Spinal cord (tissue), 10 donors: ENCODE data around the gene GNS. TPM values are rescaled to one million over a fixed set of nuclear protein-coding genes. Genes with fewer than 3 reads are reported as not detected.
"Not testable (repeated sequence)": the region's sequence is repeated elsewhere in the genome, so short reads cannot be mapped to it uniquely, and the experiment has no call there.

Source experiments
- DNase-seq, 6 donors: peaks; one replicate each; pipeline versions ENCODE4 v3.0.0 to v3.0.0-alpha.2; 2013 to 2015; ENCODE audit warnings: low spot score in 6 of 6, low read depth in 4 of 6
- H3K27ac ChIP-seq: one replicate; pipeline ENCODE4 v1.5.1; 2013; ENCODE audit warnings: low read depth, low read length, control low read depth
- H3K27me3 ChIP-seq: one replicate; pipeline ENCODE4 v1.6.1; 2013; ENCODE audit warnings: low read length; ENCODE audit not compliant: control insufficient read depth, insufficient read depth
- H3K36me3 ChIP-seq: one replicate; pipeline ENCODE4 v1.6.1; 2013; ENCODE audit warnings: low read length; ENCODE audit not compliant: control insufficient read depth, insufficient read depth
- H3K4me1 ChIP-seq: one replicate; pipeline ENCODE4 v1.6.1; 2013; ENCODE audit warnings: low read length; ENCODE audit not compliant: control insufficient read depth, insufficient read depth
- H3K4me3 ChIP-seq: one replicate; pipeline ENCODE4 v1.5.1; 2013; ENCODE audit warnings: low read depth, low read length, control low read depth
- H3K9me3 ChIP-seq: one replicate; pipeline ENCODE4 v1.6.1; 2013; ENCODE audit warnings: low read length; ENCODE audit not compliant: control insufficient read depth, insufficient read depth
- WGBS: methylation state at CpG from one replicate; pipeline ENCODE4 v1.1.5; 2013; ENCODE audit warnings: missing lambda C conversion rate; ENCODE audit not compliant: insufficient coverage; 5-methylcytosine and 5-hydroxymethylcytosine counted together
- polyA plus RNA-seq, 2 donors: library from polyadenylated mRNA; unstranded; fragments of 120-200 nt; gene quantifications; one replicate each; pipeline ENCODE4 v1.2.1, GENCODE V29; 2013; ENCODE audit not compliant: insufficient read length in 2 of 2
- total RNA-seq, 2 donors: library from RNA; depleted of rRNA in 1 of 2; stranded (reverse); fragments of 120-200 nt in 1 of 2; fragments of >200 nt in 1 of 2; gene quantifications; one replicate each; pipeline versions ENCODE4 v1.2.3 to v1.2.4, GENCODE V29; 2013 to 2014
- donor health status: healthy.

GNS gene
- total and polyA plus RNA-seq, 4 donors = 50.0 to 103 (median 74.6) TPM

GRCh38 chr12:64780531-64781279 is 21.5 kb upstream of the GNS start:
- peaks cover 11% of the 10 kb centered on the region for H3K4me1 ChIP-seq
- no peak overlapping the region for H3K27ac ChIP-seq
- DNase-seq = peak in 2 of 6 donors; percentile 49 to 55
- H3K9me3 ChIP-seq = peaks cover 2% of the 10 kb centered on the region
- peak overlapping the region; percentile 24 for H3K4me3 ChIP-seq
- whole genome bisulfite sequencing = under 1% methylated on average over 103 of the region's 103 CpGs
- H3K27me3 ChIP-seq = peaks cover 35% of the 10 kb centered on the region
- H3K36me3 ChIP-seq = no peaks in the 10 kb centered on the region

GRCh38 chr12:64780132-64780530 is 20.9 kb upstream of the GNS start:
- Histone ChIP-seq H3K9me3 (peaks cover 4% of the 10 kb centered on the region), H3K4me3 (no peak overlapping the region), H3K27ac (no peak overlapping the region), H3K27me3 (peaks cover 35% of the 10 kb centered on the region), H3K36me3 (no peaks in the 10 kb centered on the region), H3K4me1 (peaks cover 11% of the 10 kb centered on the region)
- no peak for DNase-seq
- WGBS = 9% methylated on average over 15 of the region's 15 CpGs

GRCh38 chr12:64779354-64779974 is 20.3 kb upstream of the GNS start:
- Histone ChIP-seq H3K36me3 (no peaks in the 10 kb centered on the region), H3K9me3 (peaks cover 7% of the 10 kb centered on the region), H3K4me1 (peaks cover 11% of the 10 kb centered on the region), H3K27ac (no peak overlapping the region), H3K27me3 (peaks cover 35% of the 10 kb centered on the region), H3K4me3 (no peak overlapping the region)
- no peak for DNase-seq
- WGBS = 80% methylated on average over 1 of the region's 10 CpGs

- H3K4me3 ChIP-seq, H3K27me3 ChIP-seq, H3K36me3 ChIP-seq, H3K27ac ChIP-seq, H3K9me3 ChIP-seq, DNase-seq, H3K4me1 ChIP-seq: not testable (repeated sequence)
Measured at GRCh38 chr12:64775147-64775736, 16.0 kb upstream of the GNS start.

- DNase-seq = no peak
- Histone ChIP-seq H3K36me3 (no peaks in the 10 kb centered on the region), H3K27me3 (no peaks in the 10 kb centered on the region), H3K27ac (no peak overlapping the region), H3K4me1 (no peaks in the 10 kb centered on the region), H3K9me3 (peaks cover 7% of the 10 kb centered on the region), H3K4me3 (no peak overlapping the region)
Measured at GRCh38 chr12:64773386-64773785, 14.2 kb upstream of the GNS start.

- H3K4me1 ChIP-seq = no peaks in the 10 kb centered on the region
- no peak overlapping the region for H3K4me3 ChIP-seq
- no peak overlapping the region for H3K27ac ChIP-seq
- H3K27me3 ChIP-seq = no peaks in the 10 kb centered on the region
- no peaks in the 10 kb centered on the region for H3K9me3 ChIP-seq
- H3K36me3 ChIP-seq = no peaks in the 10 kb centered on the region
- 83% methylated on average over 2 of the region's 3 CpGs for WGBS
- DNase-seq = no peak
Measured at GRCh38 chr12:64767495-64767894, 8.3 kb upstream of the GNS start.

- 94% methylated on average over 2 of the region's 6 CpGs for WGBS
Measured at GRCh38 chr12:64760808-64761573, 1.8 kb upstream of the GNS start.

GRCh38 chr12:64757771-64758170 is 1.4 kb downstream of the GNS start:
- no peak overlapping the region for H3K27ac ChIP-seq

More at GRCh38 chr12:64760808-64761573, 1.8 kb upstream of the GNS start:
- H3K27ac ChIP-seq = no peak overlapping the region
- no peak for DNase-seq
- H3K4me3 ChIP-seq = no peak overlapping the region
- no peaks in the 10 kb centered on the region for H3K27me3 ChIP-seq
- peaks cover 16% of the 10 kb centered on the region for H3K4me1 ChIP-seq
- H3K9me3 ChIP-seq = no peaks in the 10 kb centered on the region
- H3K36me3 ChIP-seq = no peaks in the 10 kb centered on the region

GRCh38 chr12:64756376-64756775 is 2.8 kb downstream of the GNS start:
- no CpG with 5 or more reads among the region's 2 CpGs for WGBS
- H3K4me3 ChIP-seq = no peak overlapping the region
- DNase-seq = no peak
- no peaks in the 10 kb centered on the region for H3K27me3 ChIP-seq
- H3K9me3 ChIP-seq = no peaks in the 10 kb centered on the region
- no peaks in the 10 kb centered on the region for H3K36me3 ChIP-seq
- no peak overlapping the region for H3K27ac ChIP-seq
- H3K4me1 ChIP-seq = peaks cover 16% of the 10 kb centered on the region

More at GRCh38 chr12:64757771-64758170, 1.4 kb downstream of the GNS start:
- Histone ChIP-seq H3K27me3 (no peaks in the 10 kb centered on the region), H3K4me3 (no peak overlapping the region), H3K9me3 (no peaks in the 10 kb centered on the region), H3K4me1 (peaks cover 16% of the 10 kb centered on the region), H3K36me3 (no peaks in the 10 kb centered on the region)
- DNase-seq = no peak
- 58% methylated on average over 2 of the region's 3 CpGs for WGBS
